ENCODE data around the gene INSR.

- TF ChIP-seq CTCF (IDR thresholded peaks at IDR 0.05; ENCODE audit: low read depth, low read length) (no peak), EZH2phosphoT487 (IDR thresholded peaks at IDR 0.05; ENCODE audit: low read depth) (no peak)
These were observed 38.6 kb downstream of the INSR start for GRCh38 chr19:7255631-7256030.
